ENCODE results near the gene TTBK2. TPM values are rescaled to one million over a fixed set of nuclear protein-coding genes. Genes with fewer than 3 reads are reported as not detected.
A peak's percentile ranks its signal among the peaks of the same experiment; 100 is the strongest.
"Not testable (repeated sequence)": the region's sequence is repeated elsewhere in the genome, so short reads cannot be mapped to it uniquely, and the experiment has no call there.

TTBK2 gene
- total RNA-seq, 1 experiment from 2014 or later = 10.6 TPM

DNA sequence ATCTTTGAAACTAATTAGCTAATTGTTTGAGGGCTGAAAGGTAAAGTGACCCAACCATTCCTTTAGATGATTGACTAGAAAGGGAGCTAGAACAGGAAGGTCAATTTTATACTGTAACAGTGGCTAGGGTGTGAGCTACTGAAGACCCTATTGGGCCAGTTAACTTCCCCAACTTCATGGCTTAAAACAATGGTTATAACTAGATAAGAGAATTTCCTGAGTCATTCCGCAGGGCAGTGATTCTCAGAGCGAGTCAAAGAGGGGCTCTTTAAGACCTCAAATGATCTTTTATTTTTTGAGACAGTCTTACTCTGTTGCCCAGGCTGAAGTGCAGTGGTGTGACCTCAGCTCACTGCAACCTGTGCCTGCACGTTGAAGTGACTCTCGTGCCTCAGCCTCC lies 33.7 kb upstream of the TTBK2 start:
- Histone ChIP-seq H2AK5ac (ENCODE audit: insufficient read length, low read length) (no peak overlapping the region), H4K8ac (replicated peaks; ENCODE audit: insufficient read length, low read depth, low read length) (no peak overlapping the region), H3K9ac (ENCODE audit: extremely low read depth, insufficient read length, low read length) (no peak overlapping the region), H2BK120ac (ENCODE audit: low read depth, low read length, poor library complexity, severe bottlenecking) (no peak overlapping the region), H3K4me2 (ENCODE audit: insufficient read depth, insufficient read length, low read length) (no peak overlapping the region), H3K14ac (ENCODE audit: insufficient read depth, low read length) (no peak overlapping the region), H3K4ac (ENCODE audit: low read depth, low read length) (no peak overlapping the region), H3K18ac (ENCODE audit: insufficient read length, low read depth, low read length) (no peak overlapping the region), H3K9me3 (ENCODE audit: control insufficient read depth, low read depth, low read length) (no peaks in the 10 kb centered on the region), H2BK5ac (ENCODE audit: insufficient read length, low read length) (no peak overlapping the region), H3K4me1 (ENCODE audit: insufficient read depth, low read length) (no peaks in the 10 kb centered on the region), H3K23ac (ENCODE audit: insufficient read length, low read depth, low read length) (no peak overlapping the region), H3K56ac (ENCODE audit: insufficient read length, low read depth, low read length) (no peak overlapping the region), H4K5ac (ENCODE audit: insufficient read length, low read depth, low read length) (no peak overlapping the region), H3K79me2 (ENCODE audit: insufficient read depth, low read length) (no peaks in the 10 kb centered on the region), H2AFZ (ENCODE audit: low read length) (no peak overlapping the region), H2BK20ac (ENCODE audit: low read depth, low read length, poor library complexity, severe bottlenecking) (no peak overlapping the region), H4K20me1 (ENCODE audit: control insufficient read depth, insufficient read depth, insufficient read length) (no peaks in the 10 kb centered on the region), H3K27ac (ENCODE audit: insufficient read length, low read depth, low read length) (no peak overlapping the region), H3K23me2 (ENCODE audit: insufficient read length, low read depth, low read length, poor library complexity, severe bottlenecking) (no peaks in the 10 kb centered on the region), H3T11ph (ENCODE audit: low read length) (no peak overlapping the region), H2BK15ac (ENCODE audit: low read depth, low read length) (no peak overlapping the region), H4K91ac (ENCODE audit: insufficient read length, low read depth, low read length) (no peak overlapping the region), H3K79me1 (ENCODE audit: insufficient read depth, low read depth, low read length, poor library complexity, severe bottlenecking) (no peaks in the 10 kb centered on the region), H2BK12ac (ENCODE audit: insufficient read length, low read depth, low read length) (no peak overlapping the region), H3K27me3 (ENCODE audit: insufficient read depth, low read length) (no peaks in the 10 kb centered on the region)
- Mint-ChIP-seq H3K9me3 (no peaks in the 10 kb centered on the region), H3K4me3 (no peak overlapping the region), H3K27me3 (ENCODE audit: low read depth) (no peaks in the 10 kb centered on the region), H3K4me1 (no peaks in the 10 kb centered on the region), H3K27ac (0 out of 7 replicates have a peak overlapping the region, but pooled peaks of 1 of the 3 experiments have one; percentile 28), H3K36me3 (ENCODE audit: insufficient read depth in 1 of 3, low read depth in 3 of 3) (peaks cover 15 to 56% (median 46%) of the 10 kb centered on the region in 3 experiments; a peak in 6 of 7 replicates)
- TF ChIP-seq, protein P1, sequence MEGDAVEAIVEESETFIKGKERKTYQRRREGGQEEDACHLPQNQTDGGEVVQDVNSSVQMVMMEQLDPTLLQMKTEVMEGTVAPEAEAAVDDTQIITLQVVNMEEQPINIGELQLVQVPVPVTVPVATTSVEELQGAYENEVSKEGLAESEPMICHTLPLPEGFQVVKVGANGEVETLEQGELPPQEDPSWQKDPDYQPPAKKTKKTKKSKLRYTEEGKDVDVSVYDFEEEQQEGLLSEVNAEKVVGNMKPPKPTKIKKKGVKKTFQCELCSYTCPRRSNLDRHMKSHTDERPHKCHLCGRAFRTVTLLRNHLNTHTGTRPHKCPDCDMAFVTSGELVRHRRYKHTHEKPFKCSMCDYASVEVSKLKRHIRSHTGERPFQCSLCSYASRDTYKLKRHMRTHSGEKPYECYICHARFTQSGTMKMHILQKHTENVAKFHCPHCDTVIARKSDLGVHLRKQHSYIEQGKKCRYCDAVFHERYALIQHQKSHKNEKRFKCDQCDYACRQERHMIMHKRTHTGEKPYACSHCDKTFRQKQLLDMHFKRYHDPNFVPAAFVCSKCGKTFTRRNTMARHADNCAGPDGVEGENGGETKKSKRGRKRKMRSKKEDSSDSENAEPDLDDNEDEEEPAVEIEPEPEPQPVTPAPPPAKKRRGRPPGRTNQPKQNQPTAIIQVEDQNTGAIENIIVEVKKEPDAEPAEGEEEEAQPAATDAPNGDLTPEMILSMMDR (conservative IDR thresholded peaks at IDR 0.05) = no peak
- no CpG with 5 or more reads among the region's 4 CpGs for WGBS (ENCODE audit: extremely low coverage, insufficient read length, low lambda C conversion rate)
- no peak for DNase-seq

DNA sequence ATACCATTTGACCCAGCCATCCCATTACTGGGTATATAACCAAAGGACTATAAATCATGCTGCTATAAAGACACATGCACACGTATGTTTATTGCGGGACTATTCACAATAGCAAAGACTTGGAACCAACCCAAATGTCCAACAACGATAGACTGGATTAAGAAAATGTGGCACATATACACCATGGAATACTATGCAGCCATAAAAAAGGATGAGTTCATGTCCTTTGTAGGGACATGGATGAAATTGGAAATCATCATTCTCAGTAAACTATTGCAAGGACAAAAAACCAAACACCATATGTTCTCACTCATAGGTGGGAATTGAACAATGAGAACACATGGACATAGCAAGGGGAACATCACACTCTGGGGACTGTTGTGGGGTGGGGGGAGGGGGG lies 28.3 kb upstream of the TTBK2 start:
- H3K18ac ChIP-seq (ENCODE audit: insufficient read length, low read depth, low read length); H3K27me3 Mint-ChIP-seq (ENCODE audit: low read depth); H3K56ac ChIP-seq (ENCODE audit: insufficient read length, low read depth, low read length); H3K9me3 Mint-ChIP-seq; H3K79me2 ChIP-seq (ENCODE audit: insufficient read depth, low read length); H4K91ac ChIP-seq (ENCODE audit: insufficient read length, low read depth, low read length); H3K27me3 ChIP-seq (ENCODE audit: insufficient read depth, low read length); H2BK20ac ChIP-seq (ENCODE audit: low read depth, low read length, poor library complexity, severe bottlenecking); H2BK120ac ChIP-seq (ENCODE audit: low read depth, low read length, poor library complexity, severe bottlenecking); DNase-seq; H3K4ac ChIP-seq (ENCODE audit: low read depth, low read length); H2BK15ac ChIP-seq (ENCODE audit: low read depth, low read length); H3K27ac Mint-ChIP-seq; H2BK12ac ChIP-seq (ENCODE audit: insufficient read length, low read depth, low read length); H4K20me1 ChIP-seq (ENCODE audit: control insufficient read depth, insufficient read depth, insufficient read length); H3K4me1 Mint-ChIP-seq; H3T11ph ChIP-seq (ENCODE audit: low read length); H3K4me1 ChIP-seq (ENCODE audit: insufficient read depth, low read length); H2BK5ac ChIP-seq (ENCODE audit: insufficient read length, low read length); H2AFZ ChIP-seq (ENCODE audit: low read length); H3K23ac ChIP-seq (ENCODE audit: insufficient read length, low read depth, low read length); H3K9me3 ChIP-seq (ENCODE audit: control insufficient read depth, low read depth, low read length); H3K23me2 ChIP-seq (ENCODE audit: insufficient read length, low read depth, low read length, poor library complexity, severe bottlenecking); H3K9ac ChIP-seq (ENCODE audit: extremely low read depth, insufficient read length, low read length); H3K14ac ChIP-seq (ENCODE audit: insufficient read depth, low read length); H4K5ac ChIP-seq (ENCODE audit: insufficient read length, low read depth, low read length); H3K4me3 Mint-ChIP-seq; H3K4me2 ChIP-seq (ENCODE audit: insufficient read depth, insufficient read length, low read length); H4K8ac ChIP-seq (replicated peaks; ENCODE audit: insufficient read length, low read depth, low read length); H3K79me1 ChIP-seq (ENCODE audit: insufficient read depth, low read depth, low read length, poor library complexity, severe bottlenecking); H2AK5ac ChIP-seq (ENCODE audit: insufficient read length, low read length); H3K27ac ChIP-seq (ENCODE audit: insufficient read length, low read depth, low read length): not testable (repeated sequence)
- peaks cover 9 to 54% (median 38%) of the 10 kb centered on the region in 3 experiments; a peak in 6 of 7 replicates for H3K36me3 Mint-ChIP-seq (ENCODE audit: insufficient read depth in 1 of 3, low read depth in 3 of 3)
- no CpG with 5 or more reads among the region's 3 CpGs for WGBS (ENCODE audit: extremely low coverage, insufficient read length, low lambda C conversion rate)

All from H9 (cell line).